OCI-LY1 (cell line): ENCODE data around the gene TGM2.

Experiments
- EZH2 ChIP-seq: fragments of 200-600 bp; sonication (generic), shearing (Covaris generic); IDR thresholded peaks from 2 replicates; pipeline ENCODE4 v1.8.0; 2017; ENCODE audit warnings: borderline replicate concordance, mixed run types, mild to moderate bottlenecking, antibody characterized with exemption, low read length, moderate library complexity, mixed read lengths
- TF ChIP-seq, protein P1 (sequence below): fragments of 200-600 bp; sonication (generic), shearing (Covaris generic); IDR thresholded peaks from 2 replicates; pipeline ENCODE4 v1.5.1; 2017; ENCODE audit warnings: mild to moderate bottlenecking, antibody characterized with exemption, low read length, moderate library complexity, mixed read lengths

GRCh38 chr20:38145729-38146075 lies 19.4 kb downstream of the TGM2 start:
- TF ChIP-seq, protein P1, sequence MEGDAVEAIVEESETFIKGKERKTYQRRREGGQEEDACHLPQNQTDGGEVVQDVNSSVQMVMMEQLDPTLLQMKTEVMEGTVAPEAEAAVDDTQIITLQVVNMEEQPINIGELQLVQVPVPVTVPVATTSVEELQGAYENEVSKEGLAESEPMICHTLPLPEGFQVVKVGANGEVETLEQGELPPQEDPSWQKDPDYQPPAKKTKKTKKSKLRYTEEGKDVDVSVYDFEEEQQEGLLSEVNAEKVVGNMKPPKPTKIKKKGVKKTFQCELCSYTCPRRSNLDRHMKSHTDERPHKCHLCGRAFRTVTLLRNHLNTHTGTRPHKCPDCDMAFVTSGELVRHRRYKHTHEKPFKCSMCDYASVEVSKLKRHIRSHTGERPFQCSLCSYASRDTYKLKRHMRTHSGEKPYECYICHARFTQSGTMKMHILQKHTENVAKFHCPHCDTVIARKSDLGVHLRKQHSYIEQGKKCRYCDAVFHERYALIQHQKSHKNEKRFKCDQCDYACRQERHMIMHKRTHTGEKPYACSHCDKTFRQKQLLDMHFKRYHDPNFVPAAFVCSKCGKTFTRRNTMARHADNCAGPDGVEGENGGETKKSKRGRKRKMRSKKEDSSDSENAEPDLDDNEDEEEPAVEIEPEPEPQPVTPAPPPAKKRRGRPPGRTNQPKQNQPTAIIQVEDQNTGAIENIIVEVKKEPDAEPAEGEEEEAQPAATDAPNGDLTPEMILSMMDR, result no peak
- no peak for TF ChIP-seq EZH2
